Natural killer cell treated with Interleukin-12 subunit alpha and Interleukin-12 subunit beta and Interleukin-15 and Interleukin-18, amount 100 ng/mL, for 72 hours (primary cell): ENCODE measurements around the gene TMEM132C. TPM values are rescaled to one million over a fixed set of nuclear protein-coding genes. Genes with fewer than 3 reads are reported as not detected.

Experiments used
- ATAC-seq, 2 donors: fragments of 150-1000 bp; cut with Tn5 transposase in 1 of 2; sonication (Bioruptor Pico), chemical (Tn5 transposase) in 1 of 2; 2 replicates each; pipeline ENCODE4 v1.10.0; 2021
- DNase-seq: peaks from one replicate; pipeline ENCODE4 v3.0.0; 2022; ENCODE audit warnings: low spot score
- H3K27ac Mint-ChIP-seq, 2 donors: 1 replicate in 1 of 2; 2 replicates in 1 of 2; pipeline ENCODE4 v1.8.0; 2022; ENCODE audit warnings: mixed read lengths in 2 of 2, mild to moderate bottlenecking in 1 of 2, moderate library complexity in 1 of 2
- H3K27me3 Mint-ChIP-seq, 2 donors: 1 replicate in 1 of 2; 2 replicates in 1 of 2; pipeline ENCODE4 v1.8.0; 2022; ENCODE audit warnings: mixed read lengths in 2 of 2
- H3K36me3 Mint-ChIP-seq: one replicate; pipeline ENCODE4 v1.8.0; 2022; ENCODE audit warnings: mixed read lengths
- H3K4me1 Mint-ChIP-seq, 2 donors: 1 replicate in 1 of 2; 2 replicates in 1 of 2; pipeline ENCODE4 v1.8.0; 2022; ENCODE audit warnings: low read depth in 2 of 2, mixed read lengths in 2 of 2, mild to moderate bottlenecking in 1 of 2
- H3K4me3 Mint-ChIP-seq: one replicate; pipeline ENCODE4 v1.8.0; 2022; ENCODE audit warnings: mixed read lengths
- H3K9me3 Mint-ChIP-seq: 2 replicates; pipeline ENCODE4 v1.8.0; 2022; ENCODE audit warnings: mixed read lengths
- total RNA-seq, 2 donors: library from RNA; stranded (reverse); gene quantifications; one replicate each; pipeline ENCODE4 v1.2.3, GENCODE V29; 2022

TMEM132C gene
- total RNA-seq, 2 donors from 2014 or later = 0.14 TPM; not detected in 1

- ATAC-seq = no peak
- Mint-ChIP-seq H3K27ac (no peak overlapping the region), H3K9me3 (no peaks in the 10 kb centered on the region), H3K4me1 (peaks cover 7 to 10% of the 10 kb centered on the region in 2 donors), H3K4me3 (no peak overlapping the region), H3K27me3 (peaks cover 9 to 15% of the 10 kb centered on the region in 2 donors), H3K36me3 (no peaks in the 10 kb centered on the region)
- no peak for DNase-seq
Measured at GRCh38 chr12:128619263-128619662, 352.3 kb downstream of the TMEM132C start.

GRCh38 chr12:128621304-128621703 is 354.3 kb downstream of the TMEM132C start:
- H3K4me1 Mint-ChIP-seq = peaks cover 7 to 10% of the 10 kb centered on the region in 2 donors
- peaks cover 9 to 15% of the 10 kb centered on the region in 2 donors for H3K27me3 Mint-ChIP-seq
- H3K9me3 Mint-ChIP-seq = no peaks in the 10 kb centered on the region
- DNase-seq (no peak), ATAC-seq (no peak)
- H3K4me3 Mint-ChIP-seq = no peak overlapping the region
- no peak overlapping the region for H3K27ac Mint-ChIP-seq
- no peaks in the 10 kb centered on the region for H3K36me3 Mint-ChIP-seq

GRCh38 chr12:128623748-128624147 is 356.8 kb downstream of the TMEM132C start:
- H3K27me3 Mint-ChIP-seq = peaks cover 0 to 8% of the 10 kb centered on the region in 2 donors
- H3K4me3 Mint-ChIP-seq = no peak overlapping the region
- H3K36me3 Mint-ChIP-seq = no peaks in the 10 kb centered on the region
- no peaks in the 10 kb centered on the region for H3K9me3 Mint-ChIP-seq
- no peak overlapping the region for H3K27ac Mint-ChIP-seq
- no peaks in the 10 kb centered on the region for H3K4me1 Mint-ChIP-seq
- no peak for ATAC-seq
- DNase-seq = no peak

GRCh38 chr12:128626808-128627320 is 359.9 kb downstream of the TMEM132C start:
- Mint-ChIP-seq H3K27ac (no peak overlapping the region), H3K4me1 (no peaks in the 10 kb centered on the region), H3K36me3 (no peaks in the 10 kb centered on the region), H3K9me3 (no peaks in the 10 kb centered on the region), H3K4me3 (no peak overlapping the region), H3K27me3 (peaks cover 0 to 6% of the 10 kb centered on the region in 2 donors)
- no peak for ATAC-seq
- DNase-seq = no peak

GRCh38 chr12:128627659-128628058 is 360.7 kb downstream of the TMEM132C start:
- no peaks in the 10 kb centered on the region for H3K9me3 Mint-ChIP-seq
- H3K27ac Mint-ChIP-seq = no peak overlapping the region
- DNase-seq (no peak), ATAC-seq (no peak)
- no peaks in the 10 kb centered on the region for H3K36me3 Mint-ChIP-seq
- H3K27me3 Mint-ChIP-seq = peaks cover 0 to 6% of the 10 kb centered on the region in 2 donors
- no peak overlapping the region for H3K4me3 Mint-ChIP-seq
- H3K4me1 Mint-ChIP-seq = no peaks in the 10 kb centered on the region

DNA sequence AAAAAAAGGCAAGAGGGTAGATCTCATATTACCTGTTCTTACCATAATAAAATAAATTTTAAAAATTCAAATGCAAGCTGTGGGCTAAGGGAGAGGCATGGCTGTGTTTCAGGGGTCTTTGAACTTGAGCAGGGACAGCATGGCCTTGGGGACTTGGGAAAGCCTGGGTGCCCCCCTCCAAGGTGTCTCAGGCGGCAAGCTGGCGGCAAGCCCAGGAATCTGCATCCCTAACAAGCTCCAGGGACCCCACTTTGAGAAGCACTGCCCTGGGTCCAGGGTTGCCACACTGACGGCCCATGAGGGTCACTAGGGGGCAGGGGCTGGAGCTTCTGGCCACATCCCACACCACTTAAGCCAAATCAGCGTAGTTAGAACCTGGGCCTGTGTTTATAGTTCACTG is 363.0 kb downstream of the TMEM132C start:
- Mint-ChIP-seq H3K9me3 (no peaks in the 10 kb centered on the region), H3K4me3 (no peak overlapping the region), H3K27me3 (peaks cover 0 to 6% of the 10 kb centered on the region in 2 donors), H3K36me3 (no peaks in the 10 kb centered on the region), H3K27ac (no peak overlapping the region), H3K4me1 (no peaks in the 10 kb centered on the region)
- no peak for ATAC-seq
- DNase-seq = no peak

- DNase-seq = no peak
- no peaks in the 10 kb centered on the region for H3K9me3 Mint-ChIP-seq
- no peaks in the 10 kb centered on the region for H3K36me3 Mint-ChIP-seq
- H3K27me3 Mint-ChIP-seq = no peaks in the 10 kb centered on the region
- ATAC-seq = peak; percentile 40 to 60
- H3K27ac Mint-ChIP-seq = no peak overlapping the region
- peaks cover 0 to 6% of the 10 kb centered on the region in 2 donors for H3K4me1 Mint-ChIP-seq
- H3K4me3 Mint-ChIP-seq = no peak overlapping the region
Measured at GRCh38 chr12:128637642-128638606, 371.0 kb downstream of the TMEM132C start.

GRCh38 chr12:128639089-128639488 is 372.1 kb downstream of the TMEM132C start:
- no peak for DNase-seq
- no peak for ATAC-seq
- H3K36me3 Mint-ChIP-seq = no peaks in the 10 kb centered on the region

DNA sequence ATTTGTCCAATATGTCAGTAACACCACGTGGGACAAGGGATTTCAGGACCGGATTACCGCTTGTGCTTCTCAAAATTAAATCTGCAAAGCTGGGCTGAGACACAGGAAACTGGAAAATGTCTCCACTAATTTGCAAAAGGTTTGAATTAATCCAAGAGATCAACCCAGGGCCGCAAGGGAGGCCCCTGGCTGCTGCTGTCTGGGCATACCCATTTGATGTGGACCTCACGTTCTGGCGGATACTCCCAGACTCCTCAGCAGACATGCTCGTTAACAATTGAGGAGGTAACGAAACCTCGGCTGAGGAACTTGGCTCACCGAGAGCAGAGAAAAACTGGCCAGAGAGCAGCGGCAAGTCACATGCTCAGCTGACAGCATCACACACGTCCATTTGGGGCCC is 376.2 kb downstream of the TMEM132C start:
- DNase-seq (no peak), ATAC-seq (no peak)
- Mint-ChIP-seq H3K4me1 (peaks cover 21 to 25% of the 10 kb centered on the region in 2 donors), H3K4me3 (no peak overlapping the region), H3K27ac (no peak overlapping the region), H3K27me3 (no peaks in the 10 kb centered on the region), H3K36me3 (peaks cover 21% of the 10 kb centered on the region), H3K9me3 (peaks cover 13% of the 10 kb centered on the region)

More at GRCh38 chr12:128639089-128639488, 372.1 kb downstream of the TMEM132C start:
- Mint-ChIP-seq H3K27me3 (no peaks in the 10 kb centered on the region), H3K4me1 (peaks cover 0 to 6% of the 10 kb centered on the region in 2 donors), H3K9me3 (no peaks in the 10 kb centered on the region), H3K4me3 (no peak overlapping the region), H3K27ac (no peak overlapping the region)

- peak in 1 of 2 donors; percentile 24 for ATAC-seq
- H3K4me1 Mint-ChIP-seq = peaks cover 26 to 28% of the 10 kb centered on the region in 2 donors
- H3K9me3 Mint-ChIP-seq = peaks cover 19% of the 10 kb centered on the region
- no peak overlapping the region for H3K4me3 Mint-ChIP-seq
- H3K36me3 Mint-ChIP-seq = peaks cover 24% of the 10 kb centered on the region
- no peaks in the 10 kb centered on the region for H3K27me3 Mint-ChIP-seq
- no peak for DNase-seq
- H3K27ac Mint-ChIP-seq = no peak overlapping the region
Measured at GRCh38 chr12:128644664-128645296, 377.8 kb downstream of the TMEM132C start.

GRCh38 chr12:128649902-128650301 is 382.9 kb downstream of the TMEM132C start:
- H3K9me3 Mint-ChIP-seq = peaks cover 19% of the 10 kb centered on the region
- DNase-seq (no peak), ATAC-seq (no peak)
- H3K27me3 Mint-ChIP-seq = no peaks in the 10 kb centered on the region
- no peak overlapping the region for H3K27ac Mint-ChIP-seq
- H3K4me3 Mint-ChIP-seq = no peak overlapping the region
- H3K36me3 Mint-ChIP-seq = peaks cover 24% of the 10 kb centered on the region
- peaks cover 27 to 29% of the 10 kb centered on the region in 2 donors for H3K4me1 Mint-ChIP-seq

DNA sequence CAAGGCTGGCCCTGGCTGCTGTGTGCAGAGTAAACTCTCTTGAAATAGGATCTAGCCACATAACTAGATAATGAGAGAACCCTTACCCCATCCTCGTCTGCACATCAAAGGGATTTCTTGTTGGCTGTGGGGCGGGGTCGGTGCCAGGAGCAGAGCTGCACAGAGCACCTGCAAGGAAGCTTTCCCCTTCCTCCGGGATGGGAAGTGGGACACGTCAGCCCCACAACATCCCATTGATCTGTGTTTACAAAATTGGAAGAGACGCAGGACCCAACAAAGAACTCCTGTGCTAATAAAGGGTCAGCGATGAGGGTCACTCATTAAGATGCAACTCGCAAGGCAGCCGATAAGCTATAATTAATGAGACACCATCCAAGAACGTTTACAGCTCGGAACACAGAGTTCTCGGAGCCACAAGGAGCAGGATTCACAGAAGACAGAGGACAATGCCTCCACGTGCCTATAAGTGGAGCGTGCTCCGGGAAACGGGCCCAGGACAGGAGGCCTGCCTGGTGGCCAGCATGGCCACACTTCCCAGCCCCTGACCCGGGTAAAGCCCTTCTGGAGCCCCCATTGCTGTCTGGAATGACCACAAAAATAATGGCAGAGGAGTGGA is 385.3 kb downstream of the TMEM132C start:
- DNase-seq = no peak
- Mint-ChIP-seq H3K4me1 (peaks cover 20% of the 10 kb centered on the region in 2 donors), H3K4me3 (no peak overlapping the region), H3K9me3 (peaks cover 15% of the 10 kb centered on the region), H3K27ac (no peak overlapping the region), H3K36me3 (peaks cover 12% of the 10 kb centered on the region), H3K27me3 (no peaks in the 10 kb centered on the region)
- no peak for ATAC-seq

DNA sequence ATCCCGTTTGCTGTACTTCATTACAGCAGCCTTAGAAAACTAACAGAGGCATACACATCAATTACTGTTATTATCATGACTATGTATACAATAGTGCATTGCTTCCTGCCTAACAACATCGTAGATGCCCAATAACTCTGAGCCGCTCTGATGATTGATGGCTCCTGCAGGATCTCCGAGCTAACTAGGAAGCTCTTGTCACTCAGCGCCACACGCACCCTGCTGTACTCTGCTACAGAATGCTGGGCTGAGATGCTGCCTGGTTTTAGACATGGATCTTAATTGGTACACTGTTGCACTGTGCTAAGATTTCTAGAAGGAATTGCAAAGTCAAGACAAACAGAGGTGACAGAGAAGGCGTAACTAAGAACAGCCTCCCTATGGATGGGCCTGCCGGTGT is 387.5 kb downstream of the TMEM132C start:
- no peak overlapping the region for H3K27ac Mint-ChIP-seq
- ATAC-seq (no peak), DNase-seq (no peak)
- H3K4me1 Mint-ChIP-seq = peaks cover 13 to 14% of the 10 kb centered on the region in 2 donors
- H3K36me3 Mint-ChIP-seq = no peaks in the 10 kb centered on the region
- no peaks in the 10 kb centered on the region for H3K9me3 Mint-ChIP-seq
- no peaks in the 10 kb centered on the region for H3K27me3 Mint-ChIP-seq
- no peak overlapping the region for H3K4me3 Mint-ChIP-seq
